ENCODE measurements around the gene KCNJ11.

DNA sequence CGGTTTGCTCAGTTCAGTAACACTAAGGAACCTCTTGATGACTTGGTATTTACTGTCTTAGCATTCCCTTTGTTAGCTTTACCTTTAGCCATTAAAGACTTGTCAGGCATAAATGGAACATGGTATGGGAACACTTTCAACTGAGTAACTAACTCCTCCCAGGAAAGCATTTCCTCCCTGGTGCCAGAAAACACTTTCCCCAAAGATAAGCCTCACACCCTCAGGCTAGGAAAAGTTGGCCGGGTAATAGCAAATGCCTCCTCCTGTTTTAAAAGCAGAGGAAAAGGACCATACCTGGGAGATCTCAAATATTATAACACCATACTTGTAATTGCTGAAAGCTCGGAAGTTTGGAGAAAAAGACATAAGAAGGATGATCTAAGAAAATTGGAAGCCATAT, 12.0 kb downstream of the KCNJ11 start:
- TF ChIP-seq, protein P1, sequence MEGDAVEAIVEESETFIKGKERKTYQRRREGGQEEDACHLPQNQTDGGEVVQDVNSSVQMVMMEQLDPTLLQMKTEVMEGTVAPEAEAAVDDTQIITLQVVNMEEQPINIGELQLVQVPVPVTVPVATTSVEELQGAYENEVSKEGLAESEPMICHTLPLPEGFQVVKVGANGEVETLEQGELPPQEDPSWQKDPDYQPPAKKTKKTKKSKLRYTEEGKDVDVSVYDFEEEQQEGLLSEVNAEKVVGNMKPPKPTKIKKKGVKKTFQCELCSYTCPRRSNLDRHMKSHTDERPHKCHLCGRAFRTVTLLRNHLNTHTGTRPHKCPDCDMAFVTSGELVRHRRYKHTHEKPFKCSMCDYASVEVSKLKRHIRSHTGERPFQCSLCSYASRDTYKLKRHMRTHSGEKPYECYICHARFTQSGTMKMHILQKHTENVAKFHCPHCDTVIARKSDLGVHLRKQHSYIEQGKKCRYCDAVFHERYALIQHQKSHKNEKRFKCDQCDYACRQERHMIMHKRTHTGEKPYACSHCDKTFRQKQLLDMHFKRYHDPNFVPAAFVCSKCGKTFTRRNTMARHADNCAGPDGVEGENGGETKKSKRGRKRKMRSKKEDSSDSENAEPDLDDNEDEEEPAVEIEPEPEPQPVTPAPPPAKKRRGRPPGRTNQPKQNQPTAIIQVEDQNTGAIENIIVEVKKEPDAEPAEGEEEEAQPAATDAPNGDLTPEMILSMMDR (IDR thresholded peaks at IDR 0.05; ENCODE audit: extremely low read depth in 1 of 2, insufficient read depth in 1 of 2, low read depth in 1 of 2, low read length in 2 of 2), result no peak
- no peak for TF ChIP-seq POLR2A (IDR thresholded peaks at IDR 0.05; ENCODE audit: low read depth, low read length)
- TF ChIP-seq JUN (IDR thresholded peaks at IDR 0.05; ENCODE audit: borderline replicate concordance, insufficient read depth, insufficient read length, low read depth), result no peak
- no peak for TF ChIP-seq MYC (IDR thresholded peaks at IDR 0.05; ENCODE audit: low read depth, low read length)
- TF ChIP-seq, protein P2, sequence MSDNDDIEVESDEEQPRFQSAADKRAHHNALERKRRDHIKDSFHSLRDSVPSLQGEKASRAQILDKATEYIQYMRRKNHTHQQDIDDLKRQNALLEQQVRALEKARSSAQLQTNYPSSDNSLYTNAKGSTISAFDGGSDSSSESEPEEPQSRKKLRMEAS (IDR thresholded peaks at IDR 0.05; ENCODE audit: insufficient read depth, insufficient read length), result no peak

Measured in endothelial cell of umbilical vein (primary cell).